HEK293 (cell line): ENCODE measurements around the gene ISOC2.

Experiments
- CTCF ChIA-PET: fragments of 350-600 bp; formaldehyde crosslinking; extraction: SDS; loops from one replicate; lab custom pipeline; 2021; ENCODE audit warnings: antibody characterized with exemption; lab: Yijun Ruan, JAX
- POLR2A ChIA-PET: fragments of 300-600 bp; formaldehyde crosslinking; extraction: SDS; loops from one replicate; lab custom pipeline; 2020; ENCODE audit warnings: antibody characterized with exemption, inconsistent platforms; lab: Yijun Ruan, JAX
- H3K27ac ChIP-seq: fragments of 200-500 bp; sonication (Bioruptor generic); 2 replicates; pipeline ENCODE4 v1.5.1; 2014; ENCODE audit warnings: low read depth, low read length, control low read depth, inconsistent platforms; ENCODE audit errors: extremely low read depth
- H3K36me3 ChIP-seq, 2 experiments: fragments of 200-500 bp in 1 of 2; sonication (Bioruptor generic) in 1 of 2; 1 replicate in 1 of 2; 2 replicates in 1 of 2; pipeline ENCODE4 v1.5.1; 2014 to 2017; ENCODE audit warnings: inconsistent platforms in 2 of 2, low read length in 2 of 2; ENCODE audit not compliant: control insufficient read depth in 2 of 2, insufficient read depth in 1 of 2
- H3K4me1 ChIP-seq: fragments of 200-500 bp; sonication (Bioruptor generic); 2 replicates; pipeline ENCODE4 v1.5.1; 2014; ENCODE audit warnings: mild to moderate bottlenecking, low read length, inconsistent platforms; ENCODE audit not compliant: control insufficient read depth, insufficient read depth
- H3K4me3 ChIP-seq: 2 replicates; pipeline ENCODE4 v1.5.1; 2011; ENCODE audit warnings: low read depth, mild to moderate bottlenecking, control low read depth, low read length, moderate library complexity
- H3K9me3 ChIP-seq: fragments of 200-500 bp; sonication (Bioruptor generic); 2 replicates; pipeline ENCODE4 v1.5.1; 2014; ENCODE audit warnings: low read depth, low read length, inconsistent platforms; ENCODE audit not compliant: control insufficient read depth, insufficient read depth
- IKZF3 ChIP-seq: fragments of 450-650 bp; IDR thresholded peaks from 2 replicates; pipeline ENCODE4 v1.5.0; 2018; ENCODE audit warnings: missing biosample characterization, mild to moderate bottlenecking, missing genetic modification characterization, moderate library complexity
- KLF8 ChIP-seq: fragments of 450-650 bp; formaldehyde crosslinking; IDR thresholded peaks from 2 replicates; pipeline ENCODE4 v1.5.1; 2016; ENCODE audit warnings: missing biosample characterization, missing genetic modification characterization
- RBAK ChIP-seq: fragments of 450-650 bp; formaldehyde crosslinking; IDR thresholded peaks from 2 replicates; pipeline ENCODE4 v1.5.1; 2016; ENCODE audit warnings: missing biosample characterization, missing genetic modification characterization
- SP2 ChIP-seq: fragments of 450-650 bp; formaldehyde crosslinking; IDR thresholded peaks from 2 replicates; pipeline ENCODE4 v1.5.1; 2016; ENCODE audit warnings: missing biosample characterization, missing genetic modification characterization
- SP3 ChIP-seq: fragments of 450-650 bp; formaldehyde crosslinking; IDR thresholded peaks from 2 replicates; pipeline ENCODE4 v1.5.1; 2016; ENCODE audit warnings: missing biosample characterization, missing genetic modification characterization
- ZBTB17 ChIP-seq: fragments of 450-650 bp; formaldehyde crosslinking; IDR thresholded peaks from 2 replicates; pipeline ENCODE4 v1.5.1; 2016; ENCODE audit warnings: missing biosample characterization, missing genetic modification characterization
- ZFP3 ChIP-seq: fragments of 450-650 bp; formaldehyde crosslinking; IDR thresholded peaks from 2 replicates; pipeline ENCODE4 v1.5.1; 2016; ENCODE audit warnings: low read depth, missing biosample characterization, missing genetic modification characterization
- ZNF239 ChIP-seq: fragments of 450-650 bp; formaldehyde crosslinking; IDR thresholded peaks from 2 replicates; pipeline ENCODE4 v1.5.1; 2016; ENCODE audit warnings: missing biosample characterization, missing genetic modification characterization
- ZNF501 ChIP-seq: fragments of 450-650 bp; formaldehyde crosslinking; IDR thresholded peaks from 2 replicates; pipeline ENCODE4 v1.5.1; 2016; ENCODE audit warnings: missing biosample characterization, missing genetic modification characterization
- ZNF549 ChIP-seq: fragments of 450-650 bp; IDR thresholded peaks from 2 replicates; pipeline ENCODE4 v1.5.1; 2018; ENCODE audit warnings: missing biosample characterization, missing genetic modification characterization, mild to moderate bottlenecking, inconsistent platforms, moderate library complexity
- ZNF555 ChIP-seq: fragments of 450-650 bp; formaldehyde crosslinking; conservative IDR thresholded peaks from 2 replicates; pipeline ENCODE4 v1.5.1; 2017; ENCODE audit warnings: missing biosample characterization, mild to moderate bottlenecking, missing genetic modification characterization, inconsistent platforms
- ZNF561 ChIP-seq: fragments of 450-650 bp; IDR thresholded peaks from 2 replicates; pipeline ENCODE4 v1.5.1; 2018; ENCODE audit warnings: missing biosample characterization, missing genetic modification characterization, borderline replicate concordance
- ZNF600 ChIP-seq: fragments of 450-650 bp; formaldehyde crosslinking; IDR thresholded peaks from 2 replicates; pipeline ENCODE4 v1.5.1; 2016; ENCODE audit warnings: missing biosample characterization, missing genetic modification characterization
- ZNF621 ChIP-seq: fragments of 450-650 bp; formaldehyde crosslinking; IDR thresholded peaks from 2 replicates; pipeline ENCODE4 v1.5.1; 2017; ENCODE audit warnings: missing biosample characterization, missing genetic modification characterization
- ZNF658 ChIP-seq: fragments of 450-650 bp; formaldehyde crosslinking; IDR thresholded peaks from 2 replicates; pipeline ENCODE4; 2016; ENCODE audit warnings: missing biosample characterization, missing genetic modification characterization
- ZNF670 ChIP-seq: fragments of 450-650 bp; formaldehyde crosslinking; IDR thresholded peaks from 2 replicates; pipeline ENCODE4 v1.5.1; 2016; ENCODE audit warnings: missing biosample characterization, missing genetic modification characterization, low read depth
- TF ChIP-seq, protein P1 (sequence below): fragments of 450-650 bp; formaldehyde crosslinking; IDR thresholded peaks from 2 replicates; pipeline ENCODE4 v1.5.1; 2016; ENCODE audit warnings: missing biosample characterization, missing genetic modification characterization
- TF ChIP-seq, protein P2 (sequence below): fragments of 450-650 bp; formaldehyde crosslinking; IDR thresholded peaks from 2 replicates; pipeline ENCODE4 v1.5.1; 2016; ENCODE audit warnings: missing biosample characterization, missing genetic modification characterization
- TF ChIP-seq, protein P3 (sequence below): sonication (generic); formaldehyde crosslinking; IDR thresholded peaks from 2 replicates; pipeline ENCODE4 v1.8.1; 2022; ENCODE audit warnings: mild to moderate bottlenecking, moderate library complexity, missing genetic modification reagents
- TF ChIP-seq, protein P4 (sequence below): fragments of 450-650 bp; formaldehyde crosslinking; IDR thresholded peaks from 2 replicates; pipeline ENCODE4 v1.5.1; 2016; ENCODE audit warnings: missing biosample characterization, missing genetic modification characterization
- TF ChIP-seq, protein P5 (sequence below): fragments of 450-650 bp; formaldehyde crosslinking; IDR thresholded peaks from 2 replicates; pipeline ENCODE4 v1.5.1; 2016; ENCODE audit warnings: missing biosample characterization, missing genetic modification characterization
- TF ChIP-seq, protein P6 (sequence below): fragments of 450-650 bp; formaldehyde crosslinking; IDR thresholded peaks from 2 replicates; pipeline ENCODE4 v1.5.1; 2016; ENCODE audit warnings: missing biosample characterization, missing genetic modification characterization

Gene ISOC2

DNA sequence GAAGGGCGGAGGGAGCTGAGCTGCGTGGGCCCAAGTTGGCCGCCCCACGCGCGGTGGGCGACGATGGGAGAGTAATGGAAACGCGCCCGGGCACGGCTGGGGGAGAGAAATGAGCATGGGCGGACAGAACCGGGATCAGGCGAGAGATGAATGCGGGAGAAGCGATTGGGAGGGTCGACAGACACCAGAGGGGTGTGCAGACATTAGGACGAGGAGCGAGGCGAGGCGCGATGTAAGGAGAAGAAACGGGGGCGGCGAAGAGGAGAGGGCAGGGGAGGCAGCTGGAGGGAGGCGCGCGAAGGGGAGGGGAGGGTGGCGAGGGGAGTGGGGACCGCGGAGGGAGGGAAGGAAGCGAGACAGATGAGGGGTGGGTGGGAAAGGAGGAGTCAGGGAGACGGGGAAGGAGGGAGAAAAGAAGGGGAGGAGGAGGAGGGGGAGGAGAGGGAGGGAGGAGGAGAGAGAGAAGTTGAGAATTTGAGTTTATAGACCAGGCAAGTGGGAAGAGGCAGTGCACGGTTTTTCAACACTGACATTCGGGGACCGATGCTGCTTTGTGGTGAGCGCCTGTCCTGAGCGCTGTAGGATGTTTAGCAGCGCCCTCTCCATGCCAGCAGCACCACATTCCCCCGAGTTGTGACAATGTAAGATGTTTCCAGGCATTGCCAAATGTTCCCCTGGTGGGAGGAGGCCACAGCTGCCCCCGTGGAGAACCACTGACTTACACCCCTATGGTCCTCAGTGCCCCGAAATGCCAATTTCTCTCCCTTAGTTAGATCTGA is 18.2 kb downstream of the ISOC2 start, which contains the start of gene SHISA7 (continued):
- TF ChIP-seq, protein P1, sequence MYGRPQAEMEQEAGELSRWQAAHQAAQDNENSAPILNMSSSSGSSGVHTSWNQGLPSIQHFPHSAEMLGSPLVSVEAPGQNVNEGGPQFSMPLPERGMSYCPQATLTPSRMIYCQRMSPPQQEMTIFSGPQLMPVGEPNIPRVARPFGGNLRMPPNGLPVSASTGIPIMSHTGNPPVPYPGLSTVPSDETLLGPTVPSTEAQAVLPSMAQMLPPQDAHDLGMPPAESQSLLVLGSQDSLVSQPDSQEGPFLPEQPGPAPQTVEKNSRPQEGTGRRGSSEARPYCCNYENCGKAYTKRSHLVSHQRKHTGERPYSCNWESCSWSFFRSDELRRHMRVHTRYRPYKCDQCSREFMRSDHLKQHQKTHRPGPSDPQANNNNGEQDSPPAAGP (tag by site-specific recombination) = peak; percentile 86
- TF ChIP-seq ZNF561 (tag by site-specific recombination) (no peak), ZBTB17 (tag by site-specific recombination) (peak; percentile 65), ZNF670 (tag by site-specific recombination) (no peak), ZFP3 (tag by site-specific recombination) (no peak), ZNF549 (no peak), ZNF621 (tag by site-specific recombination) (no peak), ZNF658 (tag by site-specific recombination) (no peak)

DNA sequence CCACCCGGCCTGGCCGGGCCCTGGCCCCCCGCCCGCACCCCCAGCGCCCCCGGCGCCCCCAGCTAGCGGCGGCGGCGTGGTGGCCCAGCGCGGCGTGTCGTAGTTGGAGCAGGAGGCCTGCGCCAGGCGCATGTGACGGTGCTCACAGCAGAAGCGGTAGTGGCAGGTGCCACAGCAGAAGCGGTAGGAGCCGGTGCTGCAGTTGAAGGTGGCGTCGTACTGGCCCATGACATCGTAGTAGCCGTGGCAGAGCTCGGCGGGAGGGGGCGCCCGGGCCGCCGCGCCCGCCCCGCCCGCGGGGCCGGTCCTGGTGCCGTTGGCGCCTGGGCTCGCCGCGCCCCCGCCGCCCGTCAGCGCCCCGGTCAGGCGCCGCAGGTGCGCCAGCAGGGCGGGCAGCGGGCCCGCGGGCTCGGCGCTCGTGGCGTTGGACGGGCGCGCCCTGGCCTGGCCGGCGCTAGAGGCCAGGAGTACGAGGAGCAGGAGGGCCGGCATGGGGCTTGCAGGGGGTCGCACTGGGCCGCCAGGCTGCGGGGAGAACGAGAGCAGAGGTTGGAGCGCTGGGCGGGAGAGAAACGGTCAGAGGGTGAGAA is 19.0 kb downstream of the ISOC2 start:
- Histone ChIP-seq H3K4me3 (0 out of 2 replicates have a peak overlapping the region, but pooled peaks have one; percentile 3), H3K9me3 (no peaks in the 10 kb centered on the region)
- no peak for TF ChIP-seq ZNF621 (tag by site-specific recombination)
- TF ChIP-seq SP2 (tag by site-specific recombination) = no peak
- no peak for TF ChIP-seq ZNF501
- TF ChIP-seq, protein P2, sequence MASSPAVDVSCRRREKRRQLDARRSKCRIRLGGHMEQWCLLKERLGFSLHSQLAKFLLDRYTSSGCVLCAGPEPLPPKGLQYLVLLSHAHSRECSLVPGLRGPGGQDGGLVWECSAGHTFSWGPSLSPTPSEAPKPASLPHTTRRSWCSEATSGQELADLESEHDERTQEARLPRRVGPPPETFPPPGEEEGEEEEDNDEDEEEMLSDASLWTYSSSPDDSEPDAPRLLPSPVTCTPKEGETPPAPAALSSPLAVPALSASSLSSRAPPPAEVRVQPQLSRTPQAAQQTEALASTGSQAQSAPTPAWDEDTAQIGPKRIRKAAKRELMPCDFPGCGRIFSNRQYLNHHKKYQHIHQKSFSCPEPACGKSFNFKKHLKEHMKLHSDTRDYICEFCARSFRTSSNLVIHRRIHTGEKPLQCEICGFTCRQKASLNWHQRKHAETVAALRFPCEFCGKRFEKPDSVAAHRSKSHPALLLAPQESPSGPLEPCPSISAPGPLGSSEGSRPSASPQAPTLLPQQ = no peak
- TF ChIP-seq, protein P3, sequence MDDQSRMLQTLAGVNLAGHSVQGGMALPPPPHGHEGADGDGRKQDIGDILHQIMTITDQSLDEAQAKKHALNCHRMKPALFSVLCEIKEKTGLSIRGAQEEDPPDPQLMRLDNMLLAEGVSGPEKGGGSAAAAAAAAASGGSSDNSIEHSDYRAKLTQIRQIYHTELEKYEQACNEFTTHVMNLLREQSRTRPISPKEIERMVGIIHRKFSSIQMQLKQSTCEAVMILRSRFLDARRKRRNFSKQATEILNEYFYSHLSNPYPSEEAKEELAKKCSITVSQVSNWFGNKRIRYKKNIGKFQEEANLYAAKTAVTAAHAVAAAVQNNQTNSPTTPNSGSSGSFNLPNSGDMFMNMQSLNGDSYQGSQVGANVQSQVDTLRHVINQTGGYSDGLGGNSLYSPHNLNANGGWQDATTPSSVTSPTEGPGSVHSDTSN (CRISPR knock-in tag) = no peak
- no peak for TF ChIP-seq ZNF555
- TF ChIP-seq, all 188 proteins: peak for 0
- ChIA-PET CTCF (interaction anchor here (1.7 kb wide), 1 partner anchor 24 kb away, joined by 5 read pairs; no protein-coding TSS in a partner anchor), POLR2A (interaction anchor here (0.6 kb wide), 1 partner anchor 33 kb away, joined by 5 read pairs; no protein-coding TSS in a partner anchor)
- Histone ChIP-seq H3K27ac (no peak overlapping the region), H3K36me3 (no peaks in the 10 kb centered on the region), H3K4me1 (peaks cover 3% of the 10 kb centered on the region; the same call in 1 of the 2 replicates)

DNA sequence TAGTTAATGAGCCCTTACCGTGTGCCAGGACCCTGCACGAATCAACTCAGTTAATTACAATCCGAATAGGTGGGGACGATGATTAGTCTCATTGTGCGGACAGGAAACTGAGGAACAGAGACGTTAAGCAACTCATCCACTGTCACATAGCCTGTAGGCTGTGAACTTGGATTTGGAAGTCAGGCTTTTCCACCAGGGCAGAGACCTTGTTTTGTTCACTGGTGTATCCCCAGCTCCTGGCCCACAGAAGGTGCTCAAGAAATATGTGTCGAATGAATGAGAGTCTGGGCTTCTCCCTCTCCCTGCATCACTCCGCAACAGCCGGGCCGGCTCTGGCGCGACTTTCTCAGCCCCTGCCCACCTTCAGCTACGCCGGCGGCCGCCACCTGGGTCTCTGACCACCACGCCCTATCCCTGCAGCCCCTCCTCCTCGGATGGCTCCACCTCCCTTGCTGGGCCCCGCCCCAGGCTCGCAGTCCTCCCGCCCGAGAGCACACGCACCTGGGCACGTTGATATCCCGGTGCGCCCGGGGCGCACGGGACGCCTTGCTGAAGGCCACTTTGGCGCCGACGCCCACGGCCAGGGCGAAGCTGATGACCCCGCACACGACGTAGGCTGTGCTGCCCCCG is 19.6 kb downstream of the ISOC2 start:
- Histone ChIP-seq H3K9me3 (no peaks in the 10 kb centered on the region), H3K27ac (no peak overlapping the region), H3K4me1 (peaks cover 3% of the 10 kb centered on the region; the same call in 1 of the 2 replicates), H3K4me3 (no peak overlapping the region), H3K36me3 (no peaks in the 10 kb centered on the region)
- ChIA-PET POLR2A (interaction anchor here (0.6 kb wide), 1 partner anchor 32 kb away, joined by 5 read pairs; no protein-coding TSS in a partner anchor), CTCF (interaction anchor here (0.7 to 1.7 kb wide), 2 partner anchors 25 to 1313 kb away, joined by 3 to 5 read pairs; no protein-coding TSS in a partner anchor)
- TF ChIP-seq, protein P1 (tag by site-specific recombination) = no peak
- TF ChIP-seq ZNF600 (tag by site-specific recombination) = no peak
- TF ChIP-seq IKZF3 (tag by site-specific recombination) = no peak
- TF ChIP-seq, protein P4, sequence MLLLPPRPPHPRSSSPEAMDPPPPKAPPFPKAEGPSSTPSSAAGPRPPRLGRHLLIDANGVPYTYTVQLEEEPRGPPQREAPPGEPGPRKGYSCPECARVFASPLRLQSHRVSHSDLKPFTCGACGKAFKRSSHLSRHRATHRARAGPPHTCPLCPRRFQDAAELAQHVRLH (tag by site-specific recombination) = no peak
- no peak for TF ChIP-seq KLF8
- peak; percentile 72 for TF ChIP-seq SP3 (tag by site-specific recombination)
- TF ChIP-seq, protein P5, sequence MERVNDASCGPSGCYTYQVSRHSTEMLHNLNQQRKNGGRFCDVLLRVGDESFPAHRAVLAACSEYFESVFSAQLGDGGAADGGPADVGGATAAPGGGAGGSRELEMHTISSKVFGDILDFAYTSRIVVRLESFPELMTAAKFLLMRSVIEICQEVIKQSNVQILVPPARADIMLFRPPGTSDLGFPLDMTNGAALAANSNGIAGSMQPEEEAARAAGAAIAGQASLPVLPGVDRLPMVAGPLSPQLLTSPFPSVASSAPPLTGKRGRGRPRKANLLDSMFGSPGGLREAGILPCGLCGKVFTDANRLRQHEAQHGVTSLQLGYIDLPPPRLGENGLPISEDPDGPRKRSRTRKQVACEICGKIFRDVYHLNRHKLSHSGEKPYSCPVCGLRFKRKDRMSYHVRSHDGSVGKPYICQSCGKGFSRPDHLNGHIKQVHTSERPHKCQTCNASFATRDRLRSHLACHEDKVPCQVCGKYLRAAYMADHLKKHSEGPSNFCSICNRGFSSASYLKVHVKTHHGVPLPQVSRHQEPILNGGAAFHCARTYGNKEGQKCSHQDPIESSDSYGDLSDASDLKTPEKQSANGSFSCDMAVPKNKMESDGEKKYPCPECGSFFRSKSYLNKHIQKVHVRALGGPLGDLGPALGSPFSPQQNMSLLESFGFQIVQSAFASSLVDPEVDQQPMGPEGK (tag by site-specific recombination) = peak; percentile 49
- TF ChIP-seq RBAK = no peak
- TF ChIP-seq ZNF239 (tag by site-specific recombination) = no peak
- TF ChIP-seq, protein P6, sequence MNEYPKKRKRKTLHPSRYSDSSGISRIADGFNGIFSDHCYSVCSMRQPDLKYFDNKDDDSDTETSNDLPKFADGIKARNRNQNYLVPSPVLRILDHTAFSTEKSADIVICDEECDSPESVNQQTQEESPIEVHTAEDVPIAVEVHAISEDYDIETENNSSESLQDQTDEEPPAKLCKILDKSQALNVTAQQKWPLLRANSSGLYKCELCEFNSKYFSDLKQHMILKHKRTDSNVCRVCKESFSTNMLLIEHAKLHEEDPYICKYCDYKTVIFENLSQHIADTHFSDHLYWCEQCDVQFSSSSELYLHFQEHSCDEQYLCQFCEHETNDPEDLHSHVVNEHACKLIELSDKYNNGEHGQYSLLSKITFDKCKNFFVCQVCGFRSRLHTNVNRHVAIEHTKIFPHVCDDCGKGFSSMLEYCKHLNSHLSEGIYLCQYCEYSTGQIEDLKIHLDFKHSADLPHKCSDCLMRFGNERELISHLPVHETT = no peak
